Measurements from ENCODE around the gene PLCB1. TPM values are rescaled to one million over a fixed set of nuclear protein-coding genes. Genes with fewer than 3 reads are reported as not detected.

The PLCB1 gene
- total RNA-seq, 1 experiment from 2014 or later: not detected

DNA sequence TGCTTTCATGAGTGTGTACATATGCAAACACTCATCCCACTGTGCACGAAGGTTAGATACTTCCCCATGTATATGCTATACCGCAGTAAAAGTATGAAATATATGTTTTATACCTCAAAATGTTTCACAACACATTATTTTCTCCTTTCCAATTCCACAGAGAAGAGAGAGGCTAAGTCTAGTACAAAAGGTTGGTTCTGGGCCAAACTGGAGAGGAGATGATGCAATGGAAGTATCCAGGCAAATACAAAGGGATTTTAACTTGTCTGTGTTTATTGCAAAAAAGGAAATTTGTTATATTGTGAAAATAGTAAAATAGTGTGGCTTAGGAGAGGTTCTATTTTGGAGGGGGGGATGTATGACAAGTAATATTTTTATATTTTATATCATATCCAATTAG lies 112.6 kb downstream of the PLCB1 start:
- Histone ChIP-seq H3K4me2 (no peak overlapping the region), H3K4me3 (no peak overlapping the region), H2AFZ (no peak overlapping the region), H3K27me3 (ENCODE audit: insufficient read depth, low read depth) (no peaks in the 10 kb centered on the region), H4K20me1 (ENCODE audit: insufficient read depth) (no peaks in the 10 kb centered on the region), H3K79me2 (ENCODE audit: low read depth) (no peaks in the 10 kb centered on the region), H3K4me1 (replicated peaks; ENCODE audit: insufficient read depth) (no peaks in the 10 kb centered on the region), H3F3A (ENCODE audit: insufficient read depth, low read depth) (no peaks in the 10 kb centered on the region), H3K9me3 (ENCODE audit: insufficient read depth, low read depth) (no peaks in the 10 kb centered on the region), H3K36me3 (ENCODE audit: low read depth) (no peaks in the 10 kb centered on the region), H3K9me2 (ENCODE audit: insufficient read depth) (no peaks in the 10 kb centered on the region), H3K27ac (no peak overlapping the region)
- TF ChIP-seq CTCF (conservative IDR thresholded peaks at IDR 0.05): no peak
- no peak for TF ChIP-seq EZH2 (IDR thresholded peaks at IDR 0.05; ENCODE audit: low read depth)
- ChIA-PET POLR2A (ENCODE audit: unreplicated experiment) (no interaction called here), CTCF (no interaction called here)
- intact Hi-C loops (cut with micrococcal nuclease; ENCODE audit: unreplicated experiment): no loop called here
- BruUV-seq (replicated peaks): no TSS peak
- no peak for DNase-seq

- H3K9me3 ChIP-seq (ENCODE audit: insufficient read depth, low read depth): no peaks in the 10 kb centered on the region
- H4K20me1 ChIP-seq (ENCODE audit: insufficient read depth): no peaks in the 10 kb centered on the region
- TF ChIP-seq CTCF (conservative IDR thresholded peaks at IDR 0.05): no peak
- TF ChIP-seq EZH2 (IDR thresholded peaks at IDR 0.05; ENCODE audit: low read depth): no peak
- no peaks in the 10 kb centered on the region for H3K27me3 ChIP-seq (ENCODE audit: insufficient read depth, low read depth)
- no peaks in the 10 kb centered on the region for H3K4me1 ChIP-seq (replicated peaks; ENCODE audit: insufficient read depth)
- no peak overlapping the region for H2AFZ ChIP-seq
- H3K4me2 ChIP-seq: no peak overlapping the region
- H3K27ac ChIP-seq: no peak overlapping the region
- ChIA-PET CTCF (no interaction called here), POLR2A (ENCODE audit: unreplicated experiment) (no interaction called here)
- no peaks in the 10 kb centered on the region for H3K79me2 ChIP-seq (ENCODE audit: low read depth)
- no TSS peak for BruUV-seq (replicated peaks)
- H3K9me2 ChIP-seq (ENCODE audit: insufficient read depth): no peaks in the 10 kb centered on the region
- no peaks in the 10 kb centered on the region for H3F3A ChIP-seq (ENCODE audit: insufficient read depth, low read depth)
- DNase-seq: no peak
- intact Hi-C loops (cut with micrococcal nuclease; ENCODE audit: unreplicated experiment): no loop called here
- no peaks in the 10 kb centered on the region for H3K36me3 ChIP-seq (ENCODE audit: low read depth)
- no peak overlapping the region for H3K4me3 ChIP-seq
Observed at GRCh38 chr20:8246153-8246552, 114.1 kb downstream of the PLCB1 start.

DNA sequence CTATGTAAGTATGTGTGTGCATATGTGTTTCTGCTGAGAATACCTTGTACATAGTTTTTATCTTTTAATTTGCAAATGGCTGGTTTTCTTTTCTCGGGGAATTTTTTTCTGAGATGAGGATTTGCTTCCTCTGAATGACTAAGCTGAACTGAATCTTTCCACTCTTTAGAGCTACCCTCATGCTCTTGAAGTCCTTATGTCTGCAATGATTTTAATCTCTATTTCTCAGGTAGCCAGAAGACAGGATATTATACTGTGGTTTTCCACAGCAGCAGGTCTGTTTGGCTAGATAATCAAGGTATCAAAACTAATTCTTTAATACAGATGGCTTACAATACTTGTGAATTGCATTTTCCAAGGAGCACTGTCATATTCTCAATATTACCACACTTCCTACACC lies 114.7 kb downstream of the PLCB1 start:
- TF ChIP-seq EZH2 (IDR thresholded peaks at IDR 0.05; ENCODE audit: low read depth) (no peak), CTCF (conservative IDR thresholded peaks at IDR 0.05) (no peak)
- Histone ChIP-seq H3K9me3 (ENCODE audit: insufficient read depth, low read depth) (no peaks in the 10 kb centered on the region), H3K27ac (no peak overlapping the region), H3K27me3 (ENCODE audit: insufficient read depth, low read depth) (no peaks in the 10 kb centered on the region), H3K4me3 (no peak overlapping the region), H4K20me1 (ENCODE audit: insufficient read depth) (no peaks in the 10 kb centered on the region), H2AFZ (no peak overlapping the region), H3K9me2 (ENCODE audit: insufficient read depth) (no peaks in the 10 kb centered on the region), H3K79me2 (ENCODE audit: low read depth) (no peaks in the 10 kb centered on the region), H3K36me3 (ENCODE audit: low read depth) (no peaks in the 10 kb centered on the region), H3F3A (ENCODE audit: insufficient read depth, low read depth) (no peaks in the 10 kb centered on the region), H3K4me1 (replicated peaks; ENCODE audit: insufficient read depth) (no peaks in the 10 kb centered on the region), H3K4me2 (no peak overlapping the region)
- DNase-seq: no peak
- ChIA-PET POLR2A (ENCODE audit: unreplicated experiment) (no interaction called here), CTCF (no interaction called here)
- intact Hi-C loops (cut with micrococcal nuclease; ENCODE audit: unreplicated experiment): no loop called here
- no TSS peak for BruUV-seq (replicated peaks)

Data from PC-9 (cell line).